Activated naive CD4-positive, alpha-beta T cell treated with anti-CD3 and anti-CD28 coated beads for 36 hours (primary cell): ENCODE measurements around the gene SLC25A48. TPM values are rescaled to one million over a fixed set of nuclear protein-coding genes. Genes with fewer than 3 reads are reported as not detected.
"Not testable (repeated sequence)": the region's sequence is repeated elsewhere in the genome, so short reads cannot be mapped to it uniquely, and the experiment has no call there.

Source experiments
- CTCF ChIA-PET: fragments of 350-600 bp; sonication (Branson Sonifier 250); formaldehyde crosslinking; loops from one replicate; lab custom pipeline; 2021; ENCODE audit warnings: antibody characterized with exemption; lab: Charles Lee
- DNase-seq: peaks from one replicate; pipeline ENCODE4 v3.0.0-alpha.2; 2020
- H3K27ac Mint-ChIP-seq: one replicate; pipeline ENCODE4 v1.8.0; 2021; ENCODE audit warnings: mild to moderate bottlenecking, mixed read lengths
- H3K27me3 Mint-ChIP-seq: one replicate; pipeline ENCODE4 v1.8.0; 2021; ENCODE audit warnings: low read depth, mixed read lengths
- H3K36me3 Mint-ChIP-seq: one replicate; pipeline ENCODE4 v1.8.0; 2021; ENCODE audit warnings: low read depth, mixed read lengths
- H3K4me1 Mint-ChIP-seq: one replicate; pipeline ENCODE4 v1.8.0; 2021; ENCODE audit warnings: low read depth, mixed read lengths
- H3K4me3 Mint-ChIP-seq: one replicate; pipeline ENCODE4 v1.8.0; 2021; ENCODE audit warnings: mild to moderate bottlenecking, moderate library complexity, mixed read lengths
- H3K9me3 Mint-ChIP-seq: one replicate; pipeline ENCODE4 v1.8.0; 2021; ENCODE audit warnings: mixed read lengths
- intact Hi-C: fragments of 100-400 bp; cut with micrococcal nuclease; formaldehyde crosslinking; loops from one replicate; pipeline ENCODE4 v1.15.1; 2023
- total RNA-seq, 2 experiments: library from RNA; stranded (reverse); gene quantifications; one replicate each; pipeline ENCODE4 v1.2.3, GENCODE V29; 2021

Gene SLC25A48
- total RNA-seq, 2 experiments from 2014 or later = not detected

GRCh38 chr5:135831851-135832555 is 2.5 kb upstream of the SLC25A48 start:
- intact Hi-C loops = loop anchor here (2.0 kb wide), 1 partner anchor 365 kb away; no protein-coding TSS in a partner anchor
- CTCF ChIA-PET = interaction anchor here (0.8 kb wide), 1 partner anchor 267 kb away, joined by 5 read pairs; no protein-coding TSS in a partner anchor
- no peak overlapping the region for H3K27ac Mint-ChIP-seq
- H3K4me3 Mint-ChIP-seq = no peak overlapping the region
- DNase-seq = no peak
- peaks cover 4% of the 10 kb centered on the region for H3K4me1 Mint-ChIP-seq
- peaks cover 47% of the 10 kb centered on the region for H3K27me3 Mint-ChIP-seq
- H3K36me3 Mint-ChIP-seq = no peaks in the 10 kb centered on the region
- no peaks in the 10 kb centered on the region for H3K9me3 Mint-ChIP-seq

DNA sequence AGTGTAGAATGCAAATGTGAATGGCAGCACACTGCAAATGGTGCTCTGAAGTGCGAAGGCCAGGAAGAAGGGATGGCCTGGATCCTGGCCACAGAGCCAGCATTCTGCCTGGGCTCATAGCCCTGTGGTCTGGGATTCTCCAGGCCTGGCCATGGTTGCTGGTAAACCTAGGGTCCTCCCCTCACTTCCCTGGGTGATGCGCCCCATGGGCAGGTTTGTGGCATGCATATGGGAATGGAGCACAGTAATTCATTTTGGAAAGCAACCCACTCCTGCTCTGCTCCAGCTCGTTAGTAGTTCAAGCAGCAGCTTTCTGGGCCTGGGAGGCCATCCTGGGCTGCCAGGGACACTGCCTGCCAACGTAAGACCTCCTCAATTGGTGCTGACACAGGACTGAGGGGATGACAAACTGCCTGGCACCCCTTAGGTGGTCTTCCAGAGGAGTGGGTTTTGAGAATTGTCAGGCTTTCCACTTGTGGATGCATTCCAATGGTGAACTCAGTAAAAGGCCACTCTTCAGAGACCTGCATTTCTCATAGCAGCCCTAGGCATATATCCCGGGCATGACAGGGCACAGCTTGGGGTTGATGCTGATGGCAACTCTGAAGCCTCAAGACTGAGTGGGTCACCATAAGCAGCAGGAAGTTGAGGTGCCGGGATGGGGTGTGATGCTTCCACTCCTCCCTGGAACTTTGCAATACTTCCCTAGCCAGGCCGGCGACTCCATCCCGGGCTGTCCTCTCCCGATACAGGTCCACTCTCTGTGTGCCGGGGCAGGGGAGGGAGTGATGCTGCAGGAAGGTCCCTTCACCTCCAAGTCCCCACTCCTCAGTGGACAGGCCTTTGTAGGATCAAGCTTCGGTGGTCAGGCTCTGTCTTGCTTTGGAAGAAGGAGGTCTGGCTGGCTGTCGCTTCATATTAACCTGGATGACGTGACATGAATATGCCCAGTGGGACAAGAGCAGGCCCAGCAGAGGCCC is 1.2 kb upstream of the SLC25A48 start:
- no peak for DNase-seq
- intact Hi-C loops = no loop called here
- H3K4me3 Mint-ChIP-seq = no peak overlapping the region
- H3K9me3 Mint-ChIP-seq = peaks cover 8% of the 10 kb centered on the region
- peaks cover 2% of the 10 kb centered on the region for H3K36me3 Mint-ChIP-seq
- H3K27ac Mint-ChIP-seq = no peak overlapping the region
- CTCF ChIA-PET = interaction anchor here (1.4 kb wide), 1 partner anchor 371 kb away, joined by 3 read pairs; no protein-coding TSS in a partner anchor
- H3K27me3 Mint-ChIP-seq = peaks cover 53% of the 10 kb centered on the region
- peaks cover 4% of the 10 kb centered on the region for H3K4me1 Mint-ChIP-seq

DNA sequence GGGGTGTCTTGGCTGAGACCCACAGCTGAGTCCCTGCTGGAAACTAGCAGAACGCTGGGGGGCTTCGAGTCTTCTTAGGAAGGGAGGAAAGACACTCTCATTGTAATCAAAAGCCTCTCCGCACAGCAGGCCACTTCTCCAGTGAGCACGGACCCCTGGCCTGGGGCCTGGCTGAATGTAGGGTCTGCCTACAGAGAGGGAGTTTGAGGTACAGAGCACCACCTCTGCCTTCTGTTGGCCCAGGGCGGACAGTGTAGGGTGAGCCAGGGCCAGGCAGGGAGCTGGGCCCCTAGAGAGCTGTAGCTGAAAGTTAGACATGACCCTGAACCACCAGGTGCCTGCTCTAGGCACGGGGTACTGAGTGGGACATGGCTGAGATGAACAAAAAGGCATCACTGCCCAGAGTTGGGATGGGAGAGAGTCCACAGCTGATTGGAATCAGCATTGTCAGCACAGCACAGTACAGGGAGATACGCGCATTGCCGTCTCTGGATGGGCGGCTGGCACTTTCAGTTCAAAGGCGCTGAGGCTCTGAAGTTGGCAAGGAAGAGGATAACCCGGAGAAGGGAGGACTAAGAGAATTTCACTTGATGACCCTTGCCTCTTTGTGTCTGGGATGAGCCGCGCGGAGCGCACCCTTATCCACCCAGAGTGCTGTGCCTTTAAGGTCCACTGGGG is 363 bp upstream of the SLC25A48 start:
- no peak overlapping the region for H3K27ac Mint-ChIP-seq

DNA sequence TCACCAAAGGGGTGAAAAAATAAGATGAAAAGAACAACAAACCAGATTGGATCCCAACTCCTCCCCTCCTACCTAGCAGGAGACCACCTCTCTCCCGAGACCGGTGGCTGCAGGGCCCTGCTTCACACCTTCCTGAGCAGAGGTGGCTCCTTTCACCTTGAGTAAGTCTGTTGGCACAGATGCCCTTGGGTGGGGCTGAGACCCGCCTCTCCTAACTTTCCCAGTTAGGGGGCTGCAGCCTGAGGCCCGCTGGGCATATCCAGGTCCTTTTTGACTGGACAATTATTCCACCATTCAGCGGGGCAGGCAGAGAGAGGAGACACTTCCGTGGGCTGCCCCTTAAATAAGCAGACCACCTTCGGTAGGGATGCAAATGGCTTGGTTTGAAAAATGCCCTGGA is 1.3 kb downstream of the SLC25A48 start:
- Mint-ChIP-seq H3K36me3 (peaks cover 2% of the 10 kb centered on the region), H3K4me1 (peaks cover 4% of the 10 kb centered on the region), H3K4me3 (no peak overlapping the region), H3K9me3 (peaks cover 13% of the 10 kb centered on the region), H3K27ac (no peak overlapping the region), H3K27me3 (peaks cover 47% of the 10 kb centered on the region)
- intact Hi-C loops = no loop called here
- CTCF ChIA-PET = interaction anchor here (0.7 kb wide), 1 partner anchor 402 kb away, joined by 5 read pairs; no protein-coding TSS in a partner anchor
- no peak for DNase-seq

More for the DNA sequence above, 363 bp upstream of the SLC25A48 start:
- CTCF ChIA-PET = interaction anchor here (1.4 to 1.5 kb wide), 2 partner anchors 372 to 376 kb away, joined by 3 to 6 read pairs; no protein-coding TSS in a partner anchor
- peaks cover 10% of the 10 kb centered on the region for H3K9me3 Mint-ChIP-seq
- H3K36me3 Mint-ChIP-seq = peaks cover 2% of the 10 kb centered on the region
- peaks cover 56% of the 10 kb centered on the region for H3K27me3 Mint-ChIP-seq
- intact Hi-C loops = loop anchor here (1.0 kb wide), 1 partner anchor 268 kb away; no protein-coding TSS in a partner anchor
- no peak for DNase-seq
- no peak overlapping the region for H3K4me3 Mint-ChIP-seq
- H3K4me1 Mint-ChIP-seq = peaks cover 4% of the 10 kb centered on the region

DNA sequence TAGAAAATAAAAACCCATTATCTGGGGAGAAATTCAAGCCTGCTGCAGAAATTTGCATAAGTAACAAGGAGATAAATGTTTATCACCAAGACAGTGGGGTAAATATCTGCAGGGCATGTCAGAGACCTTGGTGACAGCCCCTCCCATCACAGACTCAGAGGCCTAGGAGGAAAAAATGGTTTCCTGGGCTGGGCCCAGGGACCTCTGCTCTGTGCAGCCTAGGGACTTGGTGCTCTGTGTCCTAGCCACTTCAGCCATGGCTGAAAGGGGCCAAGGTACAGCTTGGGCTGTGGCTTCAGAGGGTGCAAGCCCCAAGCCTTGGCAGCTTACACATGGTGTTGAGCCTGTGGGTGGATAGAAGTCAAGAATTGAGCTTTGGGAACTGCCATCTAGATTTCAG is 3.9 kb downstream of the SLC25A48 start:
- CTCF ChIA-PET = interaction anchor here (1.8 kb wide), 1 partner anchor 8 kb away, joined by 5 read pairs; no protein-coding TSS in a partner anchor

GRCh38 chr5:135839566-135839965 is 5.1 kb downstream of the SLC25A48 start:
- CTCF ChIA-PET = interaction anchor here (1.8 kb wide), 1 partner anchor 9 kb away, joined by 5 read pairs; no protein-coding TSS in a partner anchor
- intact Hi-C loops = no loop called here
- H3K4me1 Mint-ChIP-seq = no peaks in the 10 kb centered on the region
- H3K4me3 Mint-ChIP-seq = no peak overlapping the region
- no peak for DNase-seq
- H3K27me3 Mint-ChIP-seq = peaks cover 17% of the 10 kb centered on the region
- H3K27ac Mint-ChIP-seq = no peak overlapping the region
- H3K9me3 Mint-ChIP-seq = peaks cover 13% of the 10 kb centered on the region
- H3K36me3 Mint-ChIP-seq = peaks cover 2% of the 10 kb centered on the region

More for the DNA sequence above, 3.9 kb downstream of the SLC25A48 start:
- DNase-seq, H3K4me3 Mint-ChIP-seq, H3K27ac Mint-ChIP-seq, intact Hi-C loops, H3K4me1 Mint-ChIP-seq, H3K36me3 Mint-ChIP-seq: not testable (repeated sequence)
- Mint-ChIP-seq H3K27me3 (peaks cover 28% of the 10 kb centered on the region), H3K9me3 (peaks cover 13% of the 10 kb centered on the region)

DNA sequence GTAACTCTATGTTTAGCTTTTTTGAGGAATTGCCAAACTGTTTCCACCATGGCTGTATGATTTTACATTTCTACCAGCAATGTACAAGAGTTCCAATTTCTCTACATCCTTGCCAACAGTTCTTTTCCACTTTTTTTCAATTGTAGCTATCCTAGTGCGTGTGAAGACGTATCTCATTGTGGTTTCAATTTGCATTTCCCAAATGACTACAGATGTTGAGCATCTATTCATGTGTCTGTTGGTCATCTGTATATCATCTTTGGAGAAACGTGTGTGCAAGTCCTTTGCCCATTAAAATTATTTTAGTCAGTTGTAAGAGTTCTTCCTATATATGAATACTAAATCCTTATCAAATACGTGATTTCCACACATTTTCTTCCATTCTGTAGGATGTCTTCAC is 6.5 kb downstream of the SLC25A48 start:
- H3K27me3 Mint-ChIP-seq = peaks cover 17% of the 10 kb centered on the region
- H3K36me3 Mint-ChIP-seq = peaks cover 2% of the 10 kb centered on the region
- H3K4me1 Mint-ChIP-seq = no peaks in the 10 kb centered on the region
- peaks cover 13% of the 10 kb centered on the region for H3K9me3 Mint-ChIP-seq
- intact Hi-C loops = no loop called here
- no peak overlapping the region for H3K4me3 Mint-ChIP-seq
- CTCF ChIA-PET = no interaction called here
- no peak for DNase-seq
- no peak overlapping the region for H3K27ac Mint-ChIP-seq

GRCh38 chr5:135842737-135843136 is 8.3 kb downstream of the SLC25A48 start:
- CTCF ChIA-PET = no interaction called here

GRCh38 chr5:135843571-135844337 is 9.3 kb downstream of the SLC25A48 start:
- Mint-ChIP-seq H3K4me1 (no peaks in the 10 kb centered on the region), H3K27ac (no peak overlapping the region), H3K27me3 (peaks cover 4% of the 10 kb centered on the region), H3K36me3 (no peaks in the 10 kb centered on the region), H3K4me3 (no peak overlapping the region), H3K9me3 (peaks cover 5% of the 10 kb centered on the region)
- CTCF ChIA-PET = no interaction called here
- intact Hi-C loops = no loop called here
- no peak for DNase-seq

More at GRCh38 chr5:135842737-135843136, 8.3 kb downstream of the SLC25A48 start:
- H3K27ac Mint-ChIP-seq = no peak overlapping the region
- H3K4me3 Mint-ChIP-seq = no peak overlapping the region
- peaks cover 11% of the 10 kb centered on the region for H3K27me3 Mint-ChIP-seq
- H3K9me3 Mint-ChIP-seq = peaks cover 10% of the 10 kb centered on the region
- H3K36me3 Mint-ChIP-seq = peaks cover 2% of the 10 kb centered on the region
- intact Hi-C loops = no loop called here
- DNase-seq = no peak
- H3K4me1 Mint-ChIP-seq = no peaks in the 10 kb centered on the region

DNA sequence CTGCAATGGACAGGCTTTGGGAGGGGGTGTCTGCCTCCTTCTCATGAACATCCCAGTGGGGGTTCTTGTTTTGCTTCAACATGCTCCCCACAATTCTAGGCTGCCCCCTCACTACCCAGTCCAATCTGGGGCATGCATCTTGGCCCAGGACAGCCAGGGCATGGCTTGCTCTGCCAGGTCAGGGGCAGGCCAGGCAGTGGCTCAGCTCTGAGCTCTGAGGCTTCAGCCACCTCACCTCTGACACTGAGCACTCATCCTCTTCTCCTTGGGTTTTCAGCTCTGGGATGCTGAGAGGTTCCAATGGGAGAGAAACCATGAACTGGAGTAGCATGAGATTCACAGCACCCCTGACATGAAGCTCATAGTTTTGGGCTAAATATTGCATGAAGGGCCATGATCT is 11.8 kb downstream of the SLC25A48 start:
- Mint-ChIP-seq H3K27me3 (peaks cover 2% of the 10 kb centered on the region), H3K9me3 (no peaks in the 10 kb centered on the region), H3K36me3 (no peaks in the 10 kb centered on the region), H3K4me1 (no peaks in the 10 kb centered on the region), H3K27ac (no peak overlapping the region), H3K4me3 (no peak overlapping the region)
- CTCF ChIA-PET = interaction anchor here (1.1 kb wide), 1 partner anchor 384 kb away, joined by 3 read pairs; no protein-coding TSS in a partner anchor
- intact Hi-C loops = no loop called here
- no peak for DNase-seq

DNA sequence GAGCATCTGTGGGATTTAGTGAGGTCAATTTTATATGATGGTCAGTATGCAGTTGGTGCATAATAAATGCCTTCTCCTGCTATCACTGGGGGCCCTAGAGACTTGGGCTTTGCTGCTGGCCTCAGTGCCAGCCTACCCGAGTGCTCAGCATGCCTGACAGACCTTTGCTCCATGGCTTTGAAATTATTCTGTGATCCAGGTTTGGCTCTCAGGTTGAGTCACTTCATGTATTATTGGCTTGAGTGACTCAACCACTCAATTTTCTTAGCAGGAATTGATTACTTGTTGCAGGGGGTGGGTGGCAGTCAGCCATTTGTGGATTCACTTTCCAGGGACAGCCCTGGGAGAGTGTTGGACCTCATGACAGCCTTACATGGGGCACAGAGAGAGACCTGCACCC is 13.5 kb downstream of the SLC25A48 start:
- Mint-ChIP-seq H3K4me1 (no peaks in the 10 kb centered on the region), H3K4me3 (no peak overlapping the region), H3K9me3 (no peaks in the 10 kb centered on the region), H3K36me3 (no peaks in the 10 kb centered on the region), H3K27ac (no peak overlapping the region), H3K27me3 (peaks cover 2% of the 10 kb centered on the region)
- intact Hi-C loops = no loop called here
- no peak for DNase-seq
- CTCF ChIA-PET = no interaction called here
